Measurements from ENCODE around the gene JAML.

JAML gene

GRCh38 chr11:118215262-118215661, 9.5 kb downstream of the JAML start:
- TF ChIP-seq CTCF (conservative IDR thresholded peaks at IDR 0.05) = no peak

DNA sequence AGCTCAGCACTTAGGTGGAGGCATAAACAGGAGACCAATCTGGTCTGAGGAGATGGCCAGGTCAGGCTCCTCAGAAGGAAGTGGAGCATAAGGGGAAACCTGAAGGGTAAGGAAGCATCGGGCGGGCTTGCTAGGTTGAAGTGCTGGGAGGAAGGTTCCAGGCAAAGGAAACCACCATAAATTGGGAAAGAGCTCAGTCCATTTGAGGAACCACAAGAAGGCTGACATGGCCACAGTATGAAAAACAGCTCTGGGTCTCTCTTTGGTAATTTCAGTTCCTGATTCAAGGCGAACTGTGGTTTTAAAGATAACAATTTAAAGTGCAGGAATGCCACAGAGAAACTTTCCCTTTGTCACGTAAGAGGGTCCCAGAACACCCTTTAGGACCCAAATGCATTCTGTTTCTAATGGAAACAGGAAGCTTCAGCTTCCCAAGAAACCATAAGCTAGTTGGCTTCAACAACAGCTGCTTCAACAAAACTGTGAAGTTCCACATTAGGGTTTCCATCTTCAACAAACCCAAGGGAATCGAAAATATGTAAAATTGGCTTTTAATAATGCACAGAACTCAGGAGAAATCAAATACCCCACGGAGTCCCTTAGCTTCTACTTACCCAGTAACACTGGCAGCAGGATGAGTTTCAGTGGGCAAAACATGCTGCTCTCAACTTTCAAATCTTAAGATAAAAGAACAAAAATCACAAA, 10.4 kb downstream of the JAML start:
- TF ChIP-seq CTCF (conservative IDR thresholded peaks at IDR 0.05) = no peak
- no peak overlapping the region for H3K27ac ChIP-seq

More at GRCh38 chr11:118215262-118215661, 9.5 kb downstream of the JAML start:
- H3K27ac ChIP-seq = no peak overlapping the region

DNA sequence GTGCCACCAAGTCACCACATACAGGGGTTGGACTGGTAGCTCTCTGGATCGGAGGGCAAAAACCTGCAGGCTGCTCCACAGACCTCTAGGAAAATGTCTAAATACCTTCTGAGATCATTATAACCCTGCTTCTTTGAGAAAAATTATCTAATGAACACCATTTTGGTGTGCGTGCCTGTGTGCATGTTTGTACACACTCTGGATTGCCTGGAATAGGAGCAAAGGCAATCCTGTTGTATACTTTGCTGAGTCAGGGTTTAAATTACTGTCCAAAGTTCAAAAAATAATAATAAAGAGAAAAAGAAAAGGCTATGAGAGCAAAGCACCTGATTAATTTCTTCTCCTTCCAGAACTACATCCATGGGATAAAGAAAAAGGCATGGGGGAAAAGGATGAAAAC, 11.0 kb downstream of the JAML start:
- no peak overlapping the region for H3K27ac ChIP-seq
- TF ChIP-seq CTCF (conservative IDR thresholded peaks at IDR 0.05) = no peak

GRCh38 chr11:118213201-118213600, 11.6 kb downstream of the JAML start:
- H3K27ac ChIP-seq = no peak overlapping the region
- no peak for TF ChIP-seq CTCF (conservative IDR thresholded peaks at IDR 0.05)

- H3K27ac ChIP-seq = no peak overlapping the region
- TF ChIP-seq CTCF (conservative IDR thresholded peaks at IDR 0.05) = no peak
Measured at GRCh38 chr11:118212781-118213191, 12.0 kb downstream of the JAML start.

- no peak for TF ChIP-seq CTCF (conservative IDR thresholded peaks at IDR 0.05)
- H3K27ac ChIP-seq = no peak overlapping the region
Measured at GRCh38 chr11:118212131-118212725, 12.6 kb downstream of the JAML start.

DNA sequence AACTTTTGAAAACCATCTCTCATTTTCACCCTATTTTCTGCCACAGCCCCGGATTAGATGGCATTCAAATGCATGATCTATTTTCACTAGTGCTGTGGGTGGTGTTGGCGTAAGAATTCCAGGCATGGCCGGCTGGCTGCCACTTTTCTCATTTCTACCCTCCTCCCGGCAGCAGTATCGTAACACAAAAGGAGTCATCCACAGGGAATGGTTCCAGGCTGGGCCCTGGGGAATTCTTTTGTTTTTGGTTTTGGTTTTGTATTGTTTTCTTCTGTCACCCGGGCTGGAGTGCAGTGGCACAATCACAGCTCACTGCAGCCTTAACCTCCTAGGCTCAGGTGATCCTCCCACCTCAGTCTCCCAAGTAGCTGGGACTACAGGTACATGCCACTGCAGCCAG, 13.8 kb downstream of the JAML start:
- no peak for TF ChIP-seq CTCF (conservative IDR thresholded peaks at IDR 0.05)
- H3K27ac ChIP-seq = no peak overlapping the region
